ENCODE results near the gene EMB.
"Not testable (repeated sequence)": the region's sequence is repeated elsewhere in the genome, so short reads cannot be mapped to it uniquely, and the experiment has no call there.

Gene EMB

GRCh38 chr5:50423100-50423799 is 17.8 kb downstream of the EMB start:
- H3K27ac ChIP-seq (ENCODE audit: low read depth, low read length); H3K9me3 ChIP-seq (ENCODE audit: control insufficient read depth in 1 of 2, low read length in 2 of 2); H3K36me3 ChIP-seq (ENCODE audit: control insufficient read depth in 1 of 2, insufficient read depth in 2 of 2, low read length in 2 of 2); H3K27me3 ChIP-seq (ENCODE audit: control insufficient read depth in 1 of 2, insufficient read depth in 2 of 2, low read length in 2 of 2); H3K4me3 ChIP-seq (ENCODE audit: low read depth in 1 of 2, low read length in 2 of 2); H3K4me1 ChIP-seq (ENCODE audit: control insufficient read depth in 1 of 2, insufficient read depth in 2 of 2, low read length in 2 of 2); H3K9ac ChIP-seq (ENCODE audit: low read depth in 1 of 2, low read length in 2 of 2): not testable (repeated sequence)

- H3K36me3 ChIP-seq (ENCODE audit: control insufficient read depth in 1 of 2, insufficient read depth in 2 of 2, low read length in 2 of 2); H3K27me3 ChIP-seq (ENCODE audit: control insufficient read depth in 1 of 2, insufficient read depth in 2 of 2, low read length in 2 of 2); H3K9ac ChIP-seq (ENCODE audit: low read depth in 1 of 2, low read length in 2 of 2); H3K9me3 ChIP-seq (ENCODE audit: control insufficient read depth in 1 of 2, low read length in 2 of 2); H3K27ac ChIP-seq (ENCODE audit: low read depth, low read length); H3K4me1 ChIP-seq (ENCODE audit: control insufficient read depth in 1 of 2, insufficient read depth in 2 of 2, low read length in 2 of 2); H3K4me3 ChIP-seq (ENCODE audit: low read depth in 1 of 2, low read length in 2 of 2): not testable (repeated sequence)
Observed at GRCh38 chr5:50421184-50421950, 19.7 kb downstream of the EMB start.

- H3K4me1 ChIP-seq (ENCODE audit: control insufficient read depth in 1 of 2, insufficient read depth in 2 of 2, low read length in 2 of 2), result no peaks in the 10 kb centered on the region
- no peak overlapping the region for H3K27ac ChIP-seq (ENCODE audit: low read depth, low read length)
- no peak overlapping the region for H3K9ac ChIP-seq (ENCODE audit: low read depth in 1 of 2, low read length in 2 of 2)
- H3K36me3 ChIP-seq (ENCODE audit: control insufficient read depth in 1 of 2, insufficient read depth in 2 of 2, low read length in 2 of 2), result no peaks in the 10 kb centered on the region
- no peak overlapping the region for H3K4me3 ChIP-seq (ENCODE audit: low read depth in 1 of 2, low read length in 2 of 2)
- no peaks in the 10 kb centered on the region for H3K9me3 ChIP-seq (ENCODE audit: control insufficient read depth in 1 of 2, low read length in 2 of 2)
- no peaks in the 10 kb centered on the region for H3K27me3 ChIP-seq (ENCODE audit: control insufficient read depth in 1 of 2, insufficient read depth in 2 of 2, low read length in 2 of 2)
Observed at GRCh38 chr5:50420343-50420935, 20.6 kb downstream of the EMB start.

GRCh38 chr5:50419656-50420055 is 21.4 kb downstream of the EMB start:
- H3K4me1 ChIP-seq (ENCODE audit: control insufficient read depth in 1 of 2, insufficient read depth in 2 of 2, low read length in 2 of 2); H3K27me3 ChIP-seq (ENCODE audit: control insufficient read depth in 1 of 2, insufficient read depth in 2 of 2, low read length in 2 of 2); H3K9me3 ChIP-seq (ENCODE audit: control insufficient read depth in 1 of 2, low read length in 2 of 2); H3K9ac ChIP-seq (ENCODE audit: low read depth in 1 of 2, low read length in 2 of 2); H3K4me3 ChIP-seq (ENCODE audit: low read depth in 1 of 2, low read length in 2 of 2); H3K27ac ChIP-seq (ENCODE audit: low read depth, low read length); H3K36me3 ChIP-seq (ENCODE audit: control insufficient read depth in 1 of 2, insufficient read depth in 2 of 2, low read length in 2 of 2): not testable (repeated sequence)

GRCh38 chr5:50416637-50417036 is 24.5 kb downstream of the EMB start:
- not testable (repeated sequence) for H3K9me3 ChIP-seq (ENCODE audit: control insufficient read depth in 1 of 2, low read length in 2 of 2); H3K4me3 ChIP-seq (ENCODE audit: low read depth in 1 of 2, low read length in 2 of 2); H3K4me1 ChIP-seq (ENCODE audit: control insufficient read depth in 1 of 2, insufficient read depth in 2 of 2, low read length in 2 of 2); H3K36me3 ChIP-seq (ENCODE audit: control insufficient read depth in 1 of 2, insufficient read depth in 2 of 2, low read length in 2 of 2); H3K27ac ChIP-seq (ENCODE audit: low read depth, low read length); H3K27me3 ChIP-seq (ENCODE audit: control insufficient read depth in 1 of 2, insufficient read depth in 2 of 2, low read length in 2 of 2); H3K9ac ChIP-seq (ENCODE audit: low read depth in 1 of 2, low read length in 2 of 2)

GRCh38 chr5:50415912-50416311 is 25.2 kb downstream of the EMB start:
- no peak overlapping the region for H3K9ac ChIP-seq (ENCODE audit: low read depth in 1 of 2, low read length in 2 of 2)
- no peak overlapping the region for H3K27ac ChIP-seq (ENCODE audit: low read depth, low read length)
- no peaks in the 10 kb centered on the region for H3K4me1 ChIP-seq (ENCODE audit: control insufficient read depth in 1 of 2, insufficient read depth in 2 of 2, low read length in 2 of 2)
- H3K36me3 ChIP-seq (ENCODE audit: control insufficient read depth in 1 of 2, insufficient read depth in 2 of 2, low read length in 2 of 2), result no peaks in the 10 kb centered on the region
- H3K9me3 ChIP-seq (ENCODE audit: control insufficient read depth in 1 of 2, low read length in 2 of 2), result no peaks in the 10 kb centered on the region
- H3K27me3 ChIP-seq (ENCODE audit: control insufficient read depth in 1 of 2, insufficient read depth in 2 of 2, low read length in 2 of 2), result no peaks in the 10 kb centered on the region
- H3K4me3 ChIP-seq (ENCODE audit: low read depth in 1 of 2, low read length in 2 of 2), result no peak overlapping the region

GRCh38 chr5:50410932-50411331 is 30.2 kb downstream of the EMB start:
- not testable (repeated sequence) for H3K9ac ChIP-seq (ENCODE audit: low read depth in 1 of 2, low read length in 2 of 2); H3K27me3 ChIP-seq (ENCODE audit: control insufficient read depth in 1 of 2, insufficient read depth in 2 of 2, low read length in 2 of 2); H3K4me1 ChIP-seq (ENCODE audit: control insufficient read depth in 1 of 2, insufficient read depth in 2 of 2, low read length in 2 of 2); H3K9me3 ChIP-seq (ENCODE audit: control insufficient read depth in 1 of 2, low read length in 2 of 2); H3K36me3 ChIP-seq (ENCODE audit: control insufficient read depth in 1 of 2, insufficient read depth in 2 of 2, low read length in 2 of 2); H3K27ac ChIP-seq (ENCODE audit: low read depth, low read length); H3K4me3 ChIP-seq (ENCODE audit: low read depth in 1 of 2, low read length in 2 of 2)

GRCh38 chr5:50406877-50407276 is 34.2 kb downstream of the EMB start:
- no peak overlapping the region for H3K27ac ChIP-seq (ENCODE audit: low read depth, low read length)

GRCh38 chr5:50401336-50401735 is 39.8 kb downstream of the EMB start:
- Histone ChIP-seq H3K27ac (ENCODE audit: low read depth, low read length) (no peak overlapping the region), H3K9ac (ENCODE audit: low read depth in 1 of 2, low read length in 2 of 2) (no peak overlapping the region), H3K4me3 (ENCODE audit: low read depth in 1 of 2, low read length in 2 of 2) (no peak overlapping the region), H3K4me1 (ENCODE audit: control insufficient read depth in 1 of 2, insufficient read depth in 2 of 2, low read length in 2 of 2) (no peaks in the 10 kb centered on the region), H3K36me3 (ENCODE audit: control insufficient read depth in 1 of 2, insufficient read depth in 2 of 2, low read length in 2 of 2) (peaks cover 0 to 5% of the 10 kb centered on the region in 2 donors), H3K9me3 (ENCODE audit: control insufficient read depth in 1 of 2, low read length in 2 of 2) (no peaks in the 10 kb centered on the region), H3K27me3 (ENCODE audit: control insufficient read depth in 1 of 2, insufficient read depth in 2 of 2, low read length in 2 of 2) (no peaks in the 10 kb centered on the region)

More at GRCh38 chr5:50406877-50407276, 34.2 kb downstream of the EMB start:
- no peak overlapping the region for H3K4me3 ChIP-seq (ENCODE audit: low read depth in 1 of 2, low read length in 2 of 2)
- no peak overlapping the region for H3K9ac ChIP-seq (ENCODE audit: low read depth in 1 of 2, low read length in 2 of 2)
- peaks cover 0 to 9% of the 10 kb centered on the region in 2 donors for H3K36me3 ChIP-seq (ENCODE audit: control insufficient read depth in 1 of 2, insufficient read depth in 2 of 2, low read length in 2 of 2)
- no peaks in the 10 kb centered on the region for H3K9me3 ChIP-seq (ENCODE audit: control insufficient read depth in 1 of 2, low read length in 2 of 2)
- H3K4me1 ChIP-seq (ENCODE audit: control insufficient read depth in 1 of 2, insufficient read depth in 2 of 2, low read length in 2 of 2), result no peaks in the 10 kb centered on the region
- H3K27me3 ChIP-seq (ENCODE audit: control insufficient read depth in 1 of 2, insufficient read depth in 2 of 2, low read length in 2 of 2), result no peaks in the 10 kb centered on the region

GRCh38 chr5:50393925-50394609 is 47.0 kb downstream of the EMB start:
- H3K36me3 ChIP-seq (ENCODE audit: control insufficient read depth in 1 of 2, insufficient read depth in 2 of 2, low read length in 2 of 2); H3K27ac ChIP-seq (ENCODE audit: low read depth, low read length); H3K9me3 ChIP-seq (ENCODE audit: control insufficient read depth in 1 of 2, low read length in 2 of 2); H3K4me3 ChIP-seq (ENCODE audit: low read depth in 1 of 2, low read length in 2 of 2); H3K9ac ChIP-seq (ENCODE audit: low read depth in 1 of 2, low read length in 2 of 2); H3K4me1 ChIP-seq (ENCODE audit: control insufficient read depth in 1 of 2, insufficient read depth in 2 of 2, low read length in 2 of 2); H3K27me3 ChIP-seq (ENCODE audit: control insufficient read depth in 1 of 2, insufficient read depth in 2 of 2, low read length in 2 of 2): not testable (repeated sequence)
